Heart left ventricle (tissue), 16 donors: Measurements from ENCODE around the gene COLEC12. TPM values are rescaled to one million over a fixed set of nuclear protein-coding genes. Genes with fewer than 3 reads are reported as not detected.
A peak's percentile ranks its signal among the peaks of the same experiment; 100 is the strongest.

Experiments used
- ATAC-seq, 4 donors: fragments of 200-7000 bp; cut with Tn5 transposase; one replicate each; pipeline ENCODE4 v1.9.1; 2020 to 2022; ENCODE audit warnings: moderate library complexity in 4 of 4, mild to moderate bottlenecking in 3 of 4, moderate number of reproducible peaks in 1 of 4
- DNase-seq, 5 donors: peaks; one replicate each; pipeline ENCODE4 v3.0.0-alpha.2; 2020
- H3K27ac ChIP-seq, 12 donors: fragments of 200-600 bp; sonication (generic) in 4 of 12; one replicate each; pipeline versions ENCODE4 v1.5.0 to v1.8.0; 2016 to 2022; ENCODE audit warnings: mild to moderate bottlenecking in 2 of 12
- H3K27me3 ChIP-seq, 9 donors: fragments of 200-600 bp; sonication (generic) in 2 of 9; one replicate each; pipeline versions ENCODE4 v1.5.1 to v1.8.0; 2016 to 2022; ENCODE audit warnings: mild to moderate bottlenecking in 3 of 9
- H3K36me3 ChIP-seq, 9 donors: fragments of 200-600 bp; sonication (generic) in 2 of 9; one replicate each; pipeline versions ENCODE4 v1.5.0 to v1.8.0; 2018 to 2022; ENCODE audit warnings: mild to moderate bottlenecking in 2 of 9
- H3K4me1 ChIP-seq, 12 donors: fragments of 200-600 bp; sonication (generic) in 4 of 12; one replicate each; pipeline versions ENCODE4 v1.5.0 to v1.8.0; 2016 to 2022; ENCODE audit warnings: mild to moderate bottlenecking in 3 of 12
- H3K4me3 ChIP-seq, 12 donors: fragments of 200-600 bp; sonication (generic) in 4 of 12; one replicate each; pipeline versions ENCODE4 v1.5.0 to v1.8.0; 2017 to 2022; ENCODE audit warnings: mild to moderate bottlenecking in 9 of 12, moderate library complexity in 4 of 12
- H3K9me3 ChIP-seq, 12 donors: fragments of 200-600 bp; sonication (generic) in 4 of 12; one replicate each; pipeline versions ENCODE4 v1.5.0 to v1.8.0; 2016 to 2022; ENCODE audit warnings: mild to moderate bottlenecking in 1 of 12
- CTCF ChIP-seq, 12 donors: fragments of 200-600 bp; sonication (generic) in 4 of 12; IDR thresholded peaks; one replicate each; pipeline versions ENCODE4 v1.5.0 to v1.8.0; 2018 to 2022; ENCODE audit warnings: antibody characterized with exemption in 12 of 12, mild to moderate bottlenecking in 5 of 12
- POLR2A ChIP-seq, 2 donors: fragments of 450-650 bp; IDR thresholded peaks; one replicate each; pipeline ENCODE4 v1.6.1; 2017; ENCODE audit warnings: antibody characterized with exemption in 2 of 2, mild to moderate bottlenecking in 2 of 2, moderate library complexity in 2 of 2
- WGBS, 4 donors: extraction: QIAGEN DNeasy Blood & Tissue Kit in 2 of 4; methylation state at CpG; one replicate each; pipeline versions ENCODE4 v1.1.5 to v1.1.7; 2013 to 2018; 5-methylcytosine and 5-hydroxymethylcytosine counted together
- intact Hi-C, 10 donors: fragments of 100-400 bp; cut with DNase I; formaldehyde crosslinking; loops; one replicate each; pipeline versions ENCODE4 v1.11.1 to v1.14.2; 2022
- polyA plus RNA-seq, 2 donors: library from polyadenylated mRNA; stranded (reverse); fragments of 200-250 nt; gene quantifications; one replicate each; pipeline ENCODE4 v1.2.3, GENCODE V29; 2013
- total RNA-seq, 9 donors: library from RNA; depleted of rRNA in 2 of 9; stranded (reverse); fragments of >200 nt in 2 of 9; fragmentation: NEBNext Ultra II Directional in 3 of 9; extraction: Animal tissue kit (Norgen Biotek cat#: 25700) in 3 of 9; gene quantifications; one replicate each; pipeline versions ENCODE4 v1.1.0 to v1.2.4, GENCODE V29; 2016 to 2023
- donor health status: ischemic (EF 13 %, LVEDD 7.1; RV severe dilation, severe dysfunction).
- donor health status: healthy with polysubstance abuse.
- donor health status: DM: no; HTN: yes; CAD: no.
- donor health status: DM: no; HTN: no; CAD: no.
- donor health status: ischemic (EF 25% LVEDD 6.9; RV normal size, moderate dysfunction).
- donor health status: ischemic (EF 25% LVEDD 5.7; RV mildly dilated, moderate dysfunction).
- donor health status: healthy.
- donor health status: DM: yes; HTN: yes; CAD: no.
- donor health status: ischemic (EF 35%, LVEDD 5.7; RV mildly dilated, moderate dysfunction).
- donor health status: nonischemic (EF 11% LVEDD 7.7; RV severe dilation, severe dysfunction).
- donor health status: DM: yes; HTN: yes; CAD: no.
- donor health status: PGD.
- donor health status: ischemic (EF 29% LVEDD 5.4; RV normal size, mild dysfunction).
- donor health status: nonischemic (EF 23%, LVEDD 6.1; RV moderate dilation, normal function).

COLEC12 gene
- total and polyA plus RNA-seq, 11 donors = 2.2 to 35.9 (median 7.9) TPM

- TF ChIP-seq CTCF (IDR thresholded peaks at IDR 0.05) = no peak
- no peak for TF ChIP-seq POLR2A (IDR thresholded peaks at IDR 0.05)
- H3K27me3 ChIP-seq = no peaks in the 10 kb centered on the region
- no peaks in the 10 kb centered on the region for H3K9me3 ChIP-seq
- peak in 3 of 5 donors; percentile 18 to 39 (median 21) for DNase-seq
- H3K27ac ChIP-seq = peak overlapping the region in 9 of 12 donors; percentile 18 to 67 (median 53)
- H3K36me3 ChIP-seq = peaks cover 0 to 7% (median 0%) of the 10 kb centered on the region in 9 donors
- no peak overlapping the region for H3K4me3 ChIP-seq
- intact Hi-C loops = loop anchor here in 3 of 10 donors (5.0 to 10.0 kb wide), 3 partner anchors 123 to 163 kb away; no protein-coding TSS in a partner anchor
- peak; percentile 11 to 71 (median 62) for ATAC-seq
- peaks cover 0 to 38% (median 18%) of the 10 kb centered on the region in 12 donors for H3K4me1 ChIP-seq
- WGBS, 4 donors = 45 to 63% (median 55%) methylated on average over 4 of the region's 4 CpGs
These were observed 168.5 kb downstream of the COLEC12 start for GRCh38 chr18:332007-332406.

GRCh38 chr18:331221-331821, 169.2 kb downstream of the COLEC12 start:
- H3K4me1 ChIP-seq = peaks cover 0 to 35% (median 18%) of the 10 kb centered on the region in 12 donors
- H3K9me3 ChIP-seq = no peaks in the 10 kb centered on the region
- WGBS, 4 donors = 50 to 66% (median 53%) methylated on average over 12 of the region's 12 CpGs
- intact Hi-C loops = loop anchor here in 3 of 10 donors (5.0 to 10.0 kb wide), 3 partner anchors 123 to 163 kb away; no protein-coding TSS in a partner anchor
- H3K27me3 ChIP-seq = no peaks in the 10 kb centered on the region
- ATAC-seq (peak in 3 of 4 donors; percentile 21 to 52 (median 41)), DNase-seq (peak in 1 of 5 donors; percentile 26)
- H3K4me3 ChIP-seq = no peak overlapping the region
- H3K27ac ChIP-seq = peak overlapping the region in 8 of 12 donors; percentile 18 to 67 (median 54)
- peaks cover 0 to 7% (median 0%) of the 10 kb centered on the region in 9 donors for H3K36me3 ChIP-seq
- TF ChIP-seq POLR2A (IDR thresholded peaks at IDR 0.05) (no peak), CTCF (IDR thresholded peaks at IDR 0.05) (no peak)

- ATAC-seq (no peak), DNase-seq (no peak)
- intact Hi-C loops = loop anchor here in 1 of 10 donors (10.0 kb wide), 1 partner anchor 116 kb away; no protein-coding TSS in a partner anchor
- Histone ChIP-seq H3K27me3 (no peaks in the 10 kb centered on the region), H3K27ac (no peak overlapping the region), H3K9me3 (no peaks in the 10 kb centered on the region), H3K36me3 (peaks cover 0 to 3% (median 0%) of the 10 kb centered on the region in 9 donors), H3K4me3 (no peak overlapping the region), H3K4me1 (peaks cover 0 to 31% (median 18%) of the 10 kb centered on the region in 12 donors)
- no peak for TF ChIP-seq POLR2A (IDR thresholded peaks at IDR 0.05)
- no peak for TF ChIP-seq CTCF (IDR thresholded peaks at IDR 0.05)
- 92 to 97% (median 94%) methylated on average over 4 of the region's 4 CpGs for WGBS, 4 donors
These were observed 171.6 kb downstream of the COLEC12 start for GRCh38 chr18:328928-329327.

GRCh38 chr18:326846-327245, 173.7 kb downstream of the COLEC12 start:
- Histone ChIP-seq H3K4me1 (peaks cover 0 to 33% (median 13%) of the 10 kb centered on the region in 12 donors), H3K9me3 (no peaks in the 10 kb centered on the region), H3K4me3 (no peak overlapping the region), H3K27ac (no peak overlapping the region), H3K27me3 (no peaks in the 10 kb centered on the region), H3K36me3 (peaks cover 0 to 3% (median 0%) of the 10 kb centered on the region in 9 donors)
- intact Hi-C loops = loop anchor here in 1 of 10 donors (10.0 kb wide), 1 partner anchor 118 kb away; no protein-coding TSS in a partner anchor
- DNase-seq (no peak), ATAC-seq (no peak)
- TF ChIP-seq CTCF (IDR thresholded peaks at IDR 0.05) = no peak
- 53 to 64% (median 58%) methylated on average over 1 of the region's 1 CpG for WGBS, 4 donors
